H4 (cell line): ENCODE results near the gene SUMF1. TPM values are rescaled to one million over a fixed set of nuclear protein-coding genes. Genes with fewer than 3 reads are reported as not detected.
A peak's percentile ranks its signal among the peaks of the same experiment; 100 is the strongest.
"Not testable (repeated sequence)": the region's sequence is repeated elsewhere in the genome, so short reads cannot be mapped to it uniquely, and the experiment has no call there.

Source experiments
- DNase-seq: peaks from one replicate; pipeline ENCODE4 v3.0.0-alpha.2; 2015; ENCODE audit warnings: low spot score
- total RNA-seq: library from RNA; depleted of rRNA; stranded (reverse); fragments of >200 nt; shearing (Covaris generic); gene quantifications from 2 replicates; pipeline ENCODE4 v1.2.3, GENCODE V29; 2014

SUMF1 gene
- total RNA-seq, 1 experiment from 2014 or later, result 45.4 TPM

DNA sequence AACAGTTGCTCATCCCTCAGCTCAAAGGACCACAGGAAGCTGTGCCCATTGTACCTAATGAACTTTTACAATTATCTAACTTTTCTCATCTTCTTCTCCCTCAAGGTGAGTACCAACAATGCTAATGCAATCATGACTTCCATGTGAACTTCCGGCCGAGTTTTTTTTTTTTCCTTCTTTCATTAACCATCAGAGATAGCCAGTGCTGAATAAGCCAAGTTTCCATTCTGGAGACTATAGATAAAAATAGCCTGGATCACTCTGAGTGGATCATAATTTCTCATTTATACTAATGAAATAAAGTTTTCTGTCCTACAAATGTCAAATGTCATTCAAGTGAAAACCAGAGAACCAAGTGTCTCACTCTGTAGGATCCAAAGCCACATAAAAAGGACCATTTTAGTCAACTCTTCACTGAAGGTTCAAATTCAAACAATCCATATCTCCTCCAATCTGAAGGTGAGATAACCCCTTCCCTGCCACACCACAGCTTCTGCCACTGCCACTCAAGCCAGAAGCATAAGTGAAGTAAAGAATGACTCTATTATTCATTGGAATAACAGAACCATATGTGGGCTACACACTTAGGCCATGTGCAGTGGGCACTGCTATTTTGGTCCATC, 5.5 kb downstream of the SUMF1 start:
- no peak for DNase-seq

DNA sequence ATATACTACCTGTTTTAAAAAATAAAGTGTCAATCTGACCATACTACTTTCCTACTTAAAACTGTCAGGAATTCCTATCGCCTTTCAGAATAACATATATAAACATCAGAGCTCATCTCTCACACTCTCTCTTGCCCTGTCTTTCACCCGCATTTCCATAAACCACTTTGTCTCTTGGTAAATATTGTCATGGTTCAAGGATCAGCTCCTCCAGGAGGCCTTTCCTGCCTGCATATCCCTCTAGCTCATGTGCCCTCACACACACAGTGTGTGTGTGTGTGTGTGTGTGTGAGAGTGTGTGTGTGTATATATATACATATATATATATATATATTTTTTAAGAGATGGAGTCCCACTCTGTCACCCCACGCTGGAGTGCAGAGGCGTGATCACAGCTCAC, 6.7 kb downstream of the SUMF1 start:
- DNase-seq, result no peak

GRCh38 chr3:4458961-4459360, 8.1 kb downstream of the SUMF1 start:
- no peak for DNase-seq

GRCh38 chr3:4456780-4457179, 10.3 kb downstream of the SUMF1 start:
- not testable (repeated sequence) for DNase-seq

DNA sequence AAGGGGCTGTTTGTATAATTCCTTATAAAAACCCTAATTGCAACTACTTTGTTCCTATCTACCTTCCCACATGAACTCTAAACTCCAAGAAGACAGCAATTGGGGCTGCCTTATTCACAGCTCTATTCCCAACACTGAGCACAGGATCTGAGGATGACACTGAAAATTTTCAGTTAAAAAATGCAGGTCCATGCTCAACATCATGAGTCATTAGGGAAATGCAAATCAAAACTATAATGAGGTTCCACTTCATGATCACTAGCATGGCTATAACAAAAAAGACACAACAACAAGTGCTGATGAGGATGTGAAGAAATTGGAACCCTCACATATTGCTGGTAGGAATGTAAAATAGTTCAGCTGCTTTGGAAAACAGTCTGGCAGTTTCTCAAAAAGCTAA, 12.9 kb downstream of the SUMF1 start:
- no peak for DNase-seq

DNA sequence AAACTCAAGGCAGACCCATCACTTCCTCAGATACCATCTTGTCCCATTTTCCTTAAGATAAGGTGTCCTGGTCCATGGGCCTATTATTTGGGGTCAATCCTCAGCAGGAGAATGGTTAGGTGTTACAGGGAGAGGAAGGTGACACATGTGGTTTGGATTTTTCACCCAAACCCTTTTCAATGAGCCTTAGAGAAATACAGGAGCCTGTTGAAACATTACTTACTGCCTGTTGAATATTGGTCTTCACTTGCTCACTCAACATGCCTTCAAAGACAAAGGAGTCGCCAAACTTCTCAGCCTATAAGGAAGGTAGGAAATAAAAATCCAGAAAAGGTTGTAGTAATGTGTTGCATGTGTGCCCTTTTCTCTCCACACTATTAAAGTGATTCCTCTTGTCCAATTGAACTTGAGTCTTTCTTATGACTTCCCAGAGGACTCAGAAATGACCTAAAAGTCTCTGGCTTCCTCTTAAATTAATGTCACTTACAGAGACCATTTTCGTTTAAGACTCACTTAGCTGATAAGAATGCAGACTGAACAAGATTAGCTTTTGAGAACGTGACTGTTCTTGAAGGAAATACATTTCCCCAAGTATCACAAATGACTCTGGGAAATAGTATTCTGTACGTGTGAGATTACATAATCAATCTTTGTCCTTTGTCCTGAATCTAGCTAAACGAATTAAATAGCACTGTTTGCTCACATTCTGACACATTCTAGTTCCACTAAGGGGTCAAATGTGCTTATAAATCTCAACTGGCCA, 17.8 kb downstream of the SUMF1 start:
- DNase-seq, result no peak

- no peak for DNase-seq
Observed at GRCh38 chr3:4448187-4448586, 18.9 kb downstream of the SUMF1 start.

DNA sequence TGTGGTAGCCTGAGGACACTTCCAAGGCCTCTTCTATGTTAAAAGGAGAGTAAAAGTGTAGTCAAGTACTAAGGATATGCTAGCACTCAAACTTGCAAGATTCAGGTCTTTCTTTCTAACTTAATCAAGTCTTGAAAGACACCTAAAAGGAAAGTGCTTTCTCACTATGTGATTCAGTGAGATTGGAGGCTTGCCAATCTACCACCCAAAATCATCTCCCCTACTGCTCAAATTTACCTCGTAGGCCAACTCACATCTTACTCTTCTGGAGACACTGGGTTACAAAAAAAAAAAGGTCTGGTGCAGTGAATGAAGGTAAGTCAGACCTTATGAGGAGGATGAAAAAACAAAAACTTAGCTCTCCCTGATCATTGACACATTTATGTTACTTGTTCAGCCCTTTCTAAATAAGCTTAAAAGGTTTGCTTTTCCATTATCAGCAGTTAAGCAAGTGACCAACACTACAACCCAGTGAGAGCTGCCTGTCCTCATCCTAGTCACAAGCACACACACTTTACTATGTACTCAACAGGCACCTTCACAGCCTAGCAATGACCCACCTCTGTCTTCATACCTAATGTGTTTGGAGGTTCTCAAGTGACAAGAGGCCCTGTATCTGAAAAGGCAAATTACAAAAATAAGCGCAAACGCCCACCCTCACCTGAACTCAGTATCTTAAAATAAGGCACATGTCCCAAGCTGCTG, 19.6 kb downstream of the SUMF1 start:
- no peak for DNase-seq

DNA sequence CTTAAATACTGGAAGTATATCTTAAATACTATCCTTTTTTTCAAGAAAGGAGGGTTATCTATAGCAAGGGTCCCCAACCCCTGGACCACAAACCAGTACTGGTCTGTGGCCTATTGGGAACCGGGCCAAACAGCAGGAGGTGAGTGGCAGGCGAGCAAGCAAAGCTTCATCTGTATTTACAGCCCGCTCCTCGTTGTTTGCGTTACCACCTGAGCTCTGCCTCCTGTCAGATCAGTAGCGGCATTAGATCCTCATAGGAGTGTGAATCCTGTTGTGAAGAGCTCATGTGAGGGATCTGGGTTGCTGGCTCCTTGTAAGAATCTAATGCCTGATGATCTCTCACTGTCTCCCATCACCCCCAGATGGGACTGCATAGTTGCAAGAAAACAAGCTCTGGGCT, 26.1 kb downstream of the SUMF1 start:
- DNase-seq, result no peak

DNA sequence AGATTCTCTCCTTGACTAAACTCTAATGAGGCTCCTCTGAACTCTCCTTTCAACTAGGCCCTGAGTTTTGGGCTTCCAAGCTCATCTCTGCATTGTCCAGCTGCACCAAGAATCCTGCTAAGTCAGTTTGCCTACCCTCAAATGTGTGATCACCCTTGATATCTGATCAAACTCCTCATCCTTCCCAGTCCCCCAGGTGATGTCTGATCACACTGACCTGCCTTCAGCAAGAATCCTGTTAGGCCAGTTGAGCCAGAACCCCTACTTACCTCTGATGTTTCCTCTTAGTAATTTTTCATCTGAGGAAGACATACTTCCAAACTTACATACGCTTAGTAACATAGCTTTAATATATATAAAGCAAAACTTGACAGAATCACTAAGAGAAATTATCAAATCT, 28.8 kb downstream of the SUMF1 start:
- DNase-seq, result no peak

- no peak for DNase-seq
Observed at GRCh38 chr3:4432259-4432658, 34.8 kb downstream of the SUMF1 start.

DNA sequence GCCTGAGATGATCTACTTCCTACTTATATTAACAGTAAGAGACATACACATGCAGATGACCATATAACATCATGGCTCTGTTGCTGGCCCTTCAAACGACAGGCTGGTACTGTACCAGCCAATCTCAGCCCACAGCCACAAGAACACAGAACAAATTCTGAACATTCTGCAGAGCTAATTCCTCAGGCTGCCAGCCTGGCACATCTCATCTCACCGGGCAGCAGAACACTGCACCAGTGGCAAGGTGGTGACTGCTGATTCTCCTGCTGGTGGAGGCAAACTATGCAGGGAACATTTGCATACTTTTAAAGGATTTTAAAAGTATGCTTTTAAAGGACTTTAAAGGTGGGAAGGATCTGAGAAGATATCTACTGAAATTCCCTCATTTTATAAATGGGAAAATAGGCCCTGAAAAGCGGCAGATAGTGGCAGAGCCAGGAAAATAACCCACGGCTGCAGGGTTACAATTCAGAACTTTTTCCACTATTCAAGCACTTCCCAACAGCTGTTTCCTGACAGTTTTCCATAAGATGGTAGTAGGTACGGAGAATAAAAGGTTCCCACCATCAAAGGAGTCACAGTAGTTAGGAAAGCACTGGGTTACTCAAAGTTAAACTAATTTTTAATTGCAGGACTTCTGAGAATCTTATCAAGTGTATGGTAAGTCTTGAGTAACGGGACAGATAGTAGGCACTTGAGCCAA, 37.3 kb downstream of the SUMF1 start:
- DNase-seq, result no peak

DNA sequence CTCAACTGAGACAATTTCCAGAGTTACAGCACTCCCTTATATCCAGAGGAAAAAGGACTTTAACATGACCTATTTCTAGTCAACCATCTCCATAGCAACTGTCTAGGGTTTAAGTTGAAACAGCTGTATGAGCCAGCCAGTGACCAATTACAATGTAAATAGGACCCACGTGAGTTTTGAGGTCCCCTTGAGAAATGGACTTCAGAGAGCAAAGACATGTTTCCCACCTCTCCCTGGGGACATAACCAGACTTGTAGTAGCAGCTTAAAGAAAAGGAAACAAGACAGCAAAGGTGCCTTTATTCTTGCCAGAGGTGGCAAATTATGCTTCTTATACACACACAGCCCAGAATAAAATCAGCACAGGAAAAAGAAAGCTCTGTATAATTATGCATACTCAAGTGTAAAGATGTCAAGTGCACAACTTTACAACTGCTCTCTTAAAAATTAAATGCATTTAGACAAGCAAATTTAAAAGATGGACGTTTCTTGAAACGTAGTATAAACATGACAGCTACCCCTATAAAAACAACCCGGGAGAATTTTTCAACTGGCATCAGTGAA, 40.2 kb downstream of the SUMF1 start:
- DNase-seq, result peak; percentile 87

- DNase-seq, result no peak
Observed at GRCh38 chr3:4426261-4426781, 40.7 kb downstream of the SUMF1 start.

GRCh38 chr3:4425707-4426106, 41.4 kb downstream of the SUMF1 start:
- DNase-seq, result no peak

- DNase-seq, result no peak
Observed at GRCh38 chr3:4425055-4425454, 42.0 kb downstream of the SUMF1 start.

- peak; percentile 63 for DNase-seq
Observed at GRCh38 chr3:4421121-4421520, 45.9 kb downstream of the SUMF1 start.

- DNase-seq, result no peak
Observed at GRCh38 chr3:4419920-4420319, 47.1 kb downstream of the SUMF1 start.

GRCh38 chr3:4419386-4419785, 47.7 kb downstream of the SUMF1 start:
- no peak for DNase-seq

DNA sequence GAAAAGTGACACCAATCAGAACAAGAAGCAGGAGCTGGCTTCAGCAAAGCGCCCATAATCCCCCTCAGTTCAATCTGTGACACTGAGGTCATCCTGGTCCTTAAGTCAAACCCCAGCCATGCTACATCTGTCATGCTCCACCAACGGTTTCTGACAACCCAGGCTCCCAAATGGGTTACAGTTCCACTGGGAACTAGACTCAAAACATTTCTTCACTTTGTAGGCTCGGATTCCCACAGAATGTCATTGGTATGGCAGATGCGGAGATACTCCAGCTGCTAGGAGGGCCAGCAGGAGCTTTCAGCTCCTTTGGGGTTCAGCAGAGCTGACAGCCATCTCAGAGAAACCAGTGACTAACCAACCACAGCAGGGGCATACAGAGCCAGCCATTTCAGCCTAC, 48.9 kb downstream of the SUMF1 start:
- no peak for DNase-seq

DNA sequence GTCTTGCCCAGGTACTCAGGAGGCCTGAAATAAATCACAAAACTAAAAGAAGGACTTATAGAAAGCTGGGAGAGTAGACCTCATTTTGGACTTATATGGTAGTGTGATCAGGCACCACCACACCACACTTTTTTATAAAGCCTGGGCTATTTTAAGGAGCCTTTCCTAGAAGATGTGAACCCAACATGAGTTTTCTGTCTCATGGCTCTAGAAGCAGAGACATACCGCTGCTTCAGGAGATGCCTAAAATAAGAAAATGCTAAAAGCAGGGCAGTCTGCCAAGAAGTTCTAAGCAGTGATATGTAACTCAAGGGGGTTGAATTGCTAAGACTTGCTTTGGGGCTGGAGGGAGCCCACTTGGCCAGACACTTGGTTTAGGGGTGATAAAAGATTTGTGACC, 49.6 kb downstream of the SUMF1 start:
- peak; percentile 32 for DNase-seq

- DNase-seq, result peak; percentile 95
Observed at GRCh38 chr3:4416961-4417360, 50.1 kb downstream of the SUMF1 start.
